Measurements from ENCODE around the gene UPK2.

The UPK2 gene

GRCh38 chr11:118910309-118911112, 45.6 kb upstream of the UPK2 start:
- no peak for TF ChIP-seq CTCF (IDR thresholded peaks at IDR 0.05; ENCODE audit: control insufficient read depth, insufficient read depth, low read depth, low read length, missing control alignments)
- DNase-seq (ENCODE audit: low read depth): peak; percentile 91
- H3K4me3 ChIP-seq (ENCODE audit: control insufficient read depth, low read depth, low read length): peak overlapping the region; percentile 43

GRCh38 chr11:118911113-118911879, 44.8 kb upstream of the UPK2 start:
- H3K4me3 ChIP-seq (ENCODE audit: control insufficient read depth, low read depth, low read length): peak overlapping the region; percentile 12
- no peak for TF ChIP-seq CTCF (IDR thresholded peaks at IDR 0.05; ENCODE audit: control insufficient read depth, insufficient read depth, low read depth, low read length, missing control alignments)
- no peak for DNase-seq (ENCODE audit: low read depth)

GRCh38 chr11:118911880-118912741, 44.0 kb upstream of the UPK2 start:
- no peak for DNase-seq (ENCODE audit: low read depth)
- peak overlapping the region; percentile 15 for H3K4me3 ChIP-seq (ENCODE audit: control insufficient read depth, low read depth, low read length)
- no peak for TF ChIP-seq CTCF (IDR thresholded peaks at IDR 0.05; ENCODE audit: control insufficient read depth, insufficient read depth, low read depth, low read length, missing control alignments)

GRCh38 chr11:118912742-118913410, 43.2 kb upstream of the UPK2 start:
- H3K4me3 ChIP-seq (ENCODE audit: control insufficient read depth, low read depth, low read length): no peak overlapping the region
- no peak for TF ChIP-seq CTCF (IDR thresholded peaks at IDR 0.05; ENCODE audit: control insufficient read depth, insufficient read depth, low read depth, low read length, missing control alignments)
- no peak for DNase-seq (ENCODE audit: low read depth)

- no peak for DNase-seq (ENCODE audit: low read depth)
- no peak for TF ChIP-seq CTCF (IDR thresholded peaks at IDR 0.05; ENCODE audit: control insufficient read depth, insufficient read depth, low read depth, low read length, missing control alignments)
- no peak overlapping the region for H3K4me3 ChIP-seq (ENCODE audit: control insufficient read depth, low read depth, low read length)
These were observed 42.5 kb upstream of the UPK2 start for GRCh38 chr11:118913411-118914125.

Measured in AG09309 (cell line).